Measurements from ENCODE around the gene SERPINA1. TPM values are rescaled to one million over a fixed set of nuclear protein-coding genes. Genes with fewer than 3 reads are reported as not detected.

The SERPINA1 gene
- total RNA-seq, 1 experiment from 2014 or later = not detected

DNA sequence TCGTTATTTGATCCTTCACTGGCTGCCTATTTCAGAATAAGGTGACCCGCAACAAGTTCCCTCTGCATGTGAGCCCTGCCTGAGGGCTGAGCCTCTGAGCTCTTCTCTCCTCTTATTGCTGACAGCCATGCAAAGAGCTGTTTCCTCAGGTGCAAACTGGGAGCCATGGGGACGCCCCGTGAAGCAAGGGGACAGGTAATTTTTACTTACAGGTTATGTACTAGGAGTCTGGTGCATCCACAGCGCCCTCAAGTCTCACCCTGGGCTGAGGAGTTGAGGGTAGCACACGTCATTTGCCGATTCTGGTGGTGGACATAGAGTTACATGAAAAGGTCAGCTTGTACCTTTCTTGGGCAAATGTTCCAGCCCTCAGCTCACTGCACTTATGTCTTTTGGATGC is 39.1 kb downstream of the SERPINA1 start:
- H3K4me1 ChIP-seq (ENCODE audit: insufficient read depth, low read length) = no peaks in the 10 kb centered on the region
- no peaks in the 10 kb centered on the region for H3K23me2 ChIP-seq (ENCODE audit: insufficient read length, low read depth, low read length, poor library complexity, severe bottlenecking)
- H3T11ph ChIP-seq (ENCODE audit: low read length) = no peak overlapping the region
- H2BK12ac ChIP-seq (ENCODE audit: insufficient read length, low read depth, low read length) = no peak overlapping the region
- no CpG with 5 or more reads among the region's 7 CpGs for WGBS (ENCODE audit: extremely low coverage, insufficient read length, low lambda C conversion rate)
- H3K79me2 ChIP-seq (ENCODE audit: insufficient read depth, low read length) = no peaks in the 10 kb centered on the region
- no peak overlapping the region for H4K5ac ChIP-seq (ENCODE audit: insufficient read length, low read depth, low read length)
- no peak overlapping the region for H4K8ac ChIP-seq (replicated peaks; ENCODE audit: insufficient read length, low read depth, low read length)
- no peak overlapping the region for H3K4ac ChIP-seq (ENCODE audit: low read depth, low read length)
- H2AFZ ChIP-seq (ENCODE audit: low read length) = no peak overlapping the region
- H4K91ac ChIP-seq (ENCODE audit: insufficient read length, low read depth, low read length) = no peak overlapping the region
- no peak overlapping the region for H2AK5ac ChIP-seq (ENCODE audit: insufficient read length, low read length)
- H3K23ac ChIP-seq (ENCODE audit: insufficient read length, low read depth, low read length) = no peak overlapping the region
- H3K14ac ChIP-seq (ENCODE audit: insufficient read depth, low read length) = no peak overlapping the region
- peaks cover 6% of the 10 kb centered on the region for H3K27me3 Mint-ChIP-seq (ENCODE audit: low read depth)
- no peak overlapping the region for H3K27ac ChIP-seq (ENCODE audit: insufficient read length, low read depth, low read length)
- H3K9me3 ChIP-seq (ENCODE audit: control insufficient read depth, low read depth, low read length) = no peaks in the 10 kb centered on the region
- H3K4me2 ChIP-seq (ENCODE audit: insufficient read depth, insufficient read length, low read length) = no peak overlapping the region
- no peak overlapping the region for H2BK5ac ChIP-seq (ENCODE audit: insufficient read length, low read length)
- H3K9me3 Mint-ChIP-seq = peaks cover 0 to 3% of the 10 kb centered on the region in 2 experiments; a peak in 3 of 5 replicates
- no peak for DNase-seq
- H3K4me3 Mint-ChIP-seq = no peak overlapping the region
- no peaks in the 10 kb centered on the region for H3K27me3 ChIP-seq (ENCODE audit: insufficient read depth, low read length)
- H4K20me1 ChIP-seq (ENCODE audit: control insufficient read depth, insufficient read depth, insufficient read length) = no peaks in the 10 kb centered on the region
- no peak overlapping the region for H2BK20ac ChIP-seq (ENCODE audit: low read depth, low read length, poor library complexity, severe bottlenecking)
- H3K27ac Mint-ChIP-seq = no peak overlapping the region
- H3K4me1 Mint-ChIP-seq = no peaks in the 10 kb centered on the region; a peak in 1 of 4 replicates
- peaks cover 0 to 4% (median 0%) of the 10 kb centered on the region in 3 experiments; a peak in 1 of 7 replicates for H3K36me3 Mint-ChIP-seq (ENCODE audit: insufficient read depth in 1 of 3, low read depth in 3 of 3)
- no peak overlapping the region for H2BK120ac ChIP-seq (ENCODE audit: low read depth, low read length, poor library complexity, severe bottlenecking)
- TF ChIP-seq, protein P1, sequence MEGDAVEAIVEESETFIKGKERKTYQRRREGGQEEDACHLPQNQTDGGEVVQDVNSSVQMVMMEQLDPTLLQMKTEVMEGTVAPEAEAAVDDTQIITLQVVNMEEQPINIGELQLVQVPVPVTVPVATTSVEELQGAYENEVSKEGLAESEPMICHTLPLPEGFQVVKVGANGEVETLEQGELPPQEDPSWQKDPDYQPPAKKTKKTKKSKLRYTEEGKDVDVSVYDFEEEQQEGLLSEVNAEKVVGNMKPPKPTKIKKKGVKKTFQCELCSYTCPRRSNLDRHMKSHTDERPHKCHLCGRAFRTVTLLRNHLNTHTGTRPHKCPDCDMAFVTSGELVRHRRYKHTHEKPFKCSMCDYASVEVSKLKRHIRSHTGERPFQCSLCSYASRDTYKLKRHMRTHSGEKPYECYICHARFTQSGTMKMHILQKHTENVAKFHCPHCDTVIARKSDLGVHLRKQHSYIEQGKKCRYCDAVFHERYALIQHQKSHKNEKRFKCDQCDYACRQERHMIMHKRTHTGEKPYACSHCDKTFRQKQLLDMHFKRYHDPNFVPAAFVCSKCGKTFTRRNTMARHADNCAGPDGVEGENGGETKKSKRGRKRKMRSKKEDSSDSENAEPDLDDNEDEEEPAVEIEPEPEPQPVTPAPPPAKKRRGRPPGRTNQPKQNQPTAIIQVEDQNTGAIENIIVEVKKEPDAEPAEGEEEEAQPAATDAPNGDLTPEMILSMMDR (conservative IDR thresholded peaks at IDR 0.05) = no peak
- no peak overlapping the region for H3K9ac ChIP-seq (ENCODE audit: extremely low read depth, insufficient read length, low read length)
- no peak overlapping the region for H3K18ac ChIP-seq (ENCODE audit: insufficient read length, low read depth, low read length)
- no peaks in the 10 kb centered on the region for H3K79me1 ChIP-seq (ENCODE audit: insufficient read depth, low read depth, low read length, poor library complexity, severe bottlenecking)
- no peak overlapping the region for H2BK15ac ChIP-seq (ENCODE audit: low read depth, low read length)
- no peak overlapping the region for H3K56ac ChIP-seq (ENCODE audit: insufficient read length, low read depth, low read length)

Measured in H9 (cell line).